Endothelial cell of umbilical vein (primary cell): ENCODE measurements around the gene PAM16. TPM values are rescaled to one million over a fixed set of nuclear protein-coding genes. Genes with fewer than 3 reads are reported as not detected.

ENCODE experiments used
- BruUV-seq: library from RNA; stranded (reverse); fragments of 400-500 nt; replicated peaks from 2 replicates; lab custom pipeline; 2021; lab: Mats Ljungman, UMichigan
- CTCF ChIA-PET: fragments of 300-600, 350-600 bp; sonication (Branson Sonifier 250); formaldehyde crosslinking; loops from one replicate; lab custom pipeline; 2021; ENCODE audit warnings: antibody characterized with exemption, inconsistent platforms; lab: Charles Lee
- POLR2A ChIA-PET: fragments of 300-600, 350-600 bp; sonication (Branson Sonifier 250); formaldehyde crosslinking; loops from one replicate; lab custom pipeline; 2021; ENCODE audit warnings: antibody characterized with exemption, inconsistent platforms; lab: Charles Lee
- DNase-seq: peaks from one replicate; pipeline ENCODE4 v3.0.0-alpha.2; 2011; ENCODE audit warnings: low read depth, low spot score
- FAIRE-seq: peaks from 2 replicates; lab custom pipeline; 2011; peaks lifted over from hg19 to GRCh38; lab: Jason Lieb, UNC
- H2AFZ ChIP-seq: 2 replicates; pipeline ENCODE4 v1.6.0; 2012; ENCODE audit warnings: low read depth, low read length, control low read depth, inconsistent platforms
- H3K27ac ChIP-seq: 2 replicates; pipeline ENCODE4 v1.5.1; 2011; ENCODE audit warnings: low read depth, mild to moderate bottlenecking, control low read depth, low read length, moderate library complexity; ENCODE audit not compliant: insufficient read depth
- H3K27me3 ChIP-seq, 2 experiments: 2 replicates each; pipeline versions ENCODE4 v1.6.0 to v1.6.1; 2011; ENCODE audit warnings: low read length in 2 of 2, mixed read lengths in 1 of 2; ENCODE audit not compliant: control insufficient read depth in 2 of 2, insufficient read depth in 2 of 2
- H3K36me3 ChIP-seq, 2 experiments: 2 replicates in 1 of 2; 3 replicates in 1 of 2; pipeline ENCODE4 v1.5.1; 2011; ENCODE audit warnings: low read length in 2 of 2, mild to moderate bottlenecking in 1 of 2, moderate library complexity in 1 of 2; ENCODE audit not compliant: control insufficient read depth in 2 of 2, insufficient read depth in 2 of 2; ENCODE audit errors: extremely low read depth in 1 of 2
- H3K4me1 ChIP-seq: 3 replicates; pipeline ENCODE4 v1.5.1; 2011; ENCODE audit warnings: mild to moderate bottlenecking, low read length; ENCODE audit not compliant: control insufficient read depth, insufficient read depth; ENCODE audit errors: extremely low read depth
- H3K4me2 ChIP-seq: 2 replicates; pipeline ENCODE4 v1.6.1; 2011; ENCODE audit warnings: low read length, control low read depth, mixed read lengths; ENCODE audit not compliant: insufficient read depth
- H3K4me3 ChIP-seq, 3 experiments: fragments of 200-600 bp in 1 of 3; sonication (generic), shearing (Covaris generic) in 1 of 3; replicated peaks in 1 of 3; 2 replicates each; pipeline ENCODE4 v1.5.1; 2011 to 2016; ENCODE audit warnings: control low read depth in 3 of 3, low read length in 3 of 3, mild to moderate bottlenecking in 2 of 3, inconsistent platforms in 1 of 3, low read depth in 1 of 3, moderate library complexity in 1 of 3; ENCODE audit not compliant: insufficient read depth in 1 of 3
- H3K79me2 ChIP-seq: 2 replicates; pipeline ENCODE4 v1.6.0; 2012; ENCODE audit warnings: low read length, inconsistent platforms; ENCODE audit not compliant: control insufficient read depth, insufficient read depth
- H3K9ac ChIP-seq: replicated peaks from 2 replicates; pipeline ENCODE3; 2011; ENCODE audit warnings: low read length, control low read depth; ENCODE audit not compliant: insufficient read depth; ENCODE audit errors: extremely low read depth
- H3K9me1 ChIP-seq: replicated peaks from 3 replicates; pipeline ENCODE4 v1.6.0; 2011; ENCODE audit warnings: mild to moderate bottlenecking, low read length; ENCODE audit not compliant: control insufficient read depth, insufficient read depth; ENCODE audit errors: extremely low read depth
- H3K9me3 ChIP-seq: replicated peaks from 2 replicates; pipeline ENCODE4 v1.5.1; 2012; ENCODE audit warnings: low read length, inconsistent platforms; ENCODE audit not compliant: control insufficient read depth, insufficient read depth
- H4K20me1 ChIP-seq: replicated peaks from 2 replicates; pipeline ENCODE3; 2011; ENCODE audit warnings: mild to moderate bottlenecking, low read length; ENCODE audit not compliant: control insufficient read depth, insufficient read depth; ENCODE audit errors: extremely low read depth
- CTCF ChIP-seq, 2 donors: IDR thresholded peaks; 1 replicate in 1 of 2; 2 replicates in 1 of 2; pipeline ENCODE4 v1.5.1; 2011; ENCODE audit warnings: low read length in 2 of 2, mild to moderate bottlenecking in 2 of 2, moderate library complexity in 2 of 2, control low read depth in 1 of 2, inconsistent platforms in 1 of 2, low read depth in 1 of 2; ENCODE audit not compliant: insufficient read depth in 1 of 2; ENCODE audit errors: extremely low read depth in 1 of 2
- EZH2 ChIP-seq: IDR thresholded peaks from 2 replicates; pipeline ENCODE4 v1.6.1; 2012; ENCODE audit warnings: borderline replicate concordance, low read depth, mild to moderate bottlenecking, moderate library complexity, low read length, inconsistent platforms; ENCODE audit not compliant: severe bottlenecking
- FOS ChIP-seq: IDR thresholded peaks from 2 replicates; pipeline ENCODE4 v1.6.1; 2011; ENCODE audit warnings: mild to moderate bottlenecking, low read length, moderate library complexity, borderline replicate concordance; ENCODE audit not compliant: insufficient read depth
- GATA2 ChIP-seq: IDR thresholded peaks from 2 replicates; pipeline ENCODE4 v1.7.0; 2011; ENCODE audit warnings: low read depth, mild to moderate bottlenecking, moderate library complexity, mixed read lengths, low read length; ENCODE audit not compliant: insufficient read length, insufficient read depth
- JUN ChIP-seq: IDR thresholded peaks from 2 replicates; pipeline ENCODE4 v1.6.1; 2011; ENCODE audit warnings: borderline replicate concordance, low read depth; ENCODE audit not compliant: insufficient read length, insufficient read depth
- MYC ChIP-seq: IDR thresholded peaks from one replicate; pipeline ENCODE4 v1.6.1; 2011; ENCODE audit warnings: mild to moderate bottlenecking, low read depth, low read length
- POLR2A ChIP-seq: IDR thresholded peaks from 2 replicates; pipeline ENCODE4 v1.6.1; 2012; ENCODE audit warnings: low read depth, mild to moderate bottlenecking, control low read depth, low read length
- POLR2AphosphoS5 ChIP-seq: IDR thresholded peaks from 2 replicates; pipeline ENCODE4 v1.6.1; 2012; ENCODE audit warnings: low read depth, mild to moderate bottlenecking, control low read depth, low read length, moderate library complexity; ENCODE audit not compliant: insufficient read depth
- dilution Hi-C: fragments of 300-500 bp; cut with MboI; formaldehyde crosslinking; loops from one replicate; pipeline ENCODE4 v1.15.0; 2019; ENCODE audit warnings: low sequenced_read_pairs; ENCODE audit not compliant: extremely low pct_ligation_motif_present
- intact Hi-C: fragments of 100-400 bp; cut with micrococcal nuclease; formaldehyde crosslinking; loops from one replicate; pipeline ENCODE4 v1.10.0; 2022
- polyA plus RNA-seq, 4 experiments: library from polyadenylated mRNA; depleted of rRNA in 3 of 4; stranded (reverse) in 3 of 4; unstranded in 1 of 4; fragments of >200 nt; gene quantifications; 2 replicates each; pipeline versions ENCODE4 v1.2.1 to v1.2.3, GENCODE V29; 2011 to 2012; ENCODE audit warnings: missing spikeins in 1 of 4
- total RNA-seq: library from RNA; stranded (reverse); gene quantifications from 2 replicates; pipeline ENCODE4 v1.2.3, GENCODE V29; 2021
- TF ChIP-seq, protein P1 (sequence below): IDR thresholded peaks from 2 replicates; pipeline ENCODE4 v1.6.1; 2011; ENCODE audit not compliant: insufficient read depth, insufficient read length

Gene PAM16
- total and polyA plus RNA-seq, 2 donors (not counting 3 experiments of a cell fraction or from before 2014, with no cell fraction given), result 40.0 to 67.2 TPM

DNA sequence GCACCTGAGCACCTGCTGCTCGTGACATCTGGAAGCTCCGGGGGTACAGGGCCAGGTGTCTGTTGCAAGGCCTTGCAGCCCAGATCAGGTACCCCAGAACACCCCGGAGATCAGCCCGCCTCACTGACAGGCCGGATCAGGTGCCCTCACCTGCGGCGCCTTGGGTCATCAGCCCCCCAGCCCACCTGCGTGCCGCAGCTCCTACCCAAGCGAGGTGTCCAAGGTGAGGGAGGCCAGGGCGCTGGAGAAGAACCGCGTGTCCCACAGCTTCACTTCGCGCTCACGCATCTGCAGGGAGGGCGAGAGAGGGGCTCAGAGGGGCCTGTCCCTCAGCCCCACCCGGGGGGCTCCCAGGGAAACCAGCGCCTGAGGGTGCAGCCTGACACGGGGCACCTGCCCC lies 36.7 kb upstream of the PAM16 start:
- FAIRE-seq, result no peak
- Histone ChIP-seq H2AFZ (no peak overlapping the region), H3K27ac (no peak overlapping the region), H3K36me3 (peaks cover 0 to 18% of the 10 kb centered on the region in 2 experiments), H3K4me3 (no peak overlapping the region), H3K9me1 (no peaks in the 10 kb centered on the region), H4K20me1 (no peaks in the 10 kb centered on the region), H3K9ac (no peak overlapping the region), H3K4me1 (peaks cover 22% of the 10 kb centered on the region), H3K79me2 (no peaks in the 10 kb centered on the region), H3K27me3 (no peaks in the 10 kb centered on the region), H3K9me3 (no peaks in the 10 kb centered on the region), H3K4me2 (no peak overlapping the region)
- POLR2A ChIA-PET, result no interaction called here
- dilution Hi-C loops, result no loop called here
- BruUV-seq, result no TSS peak
- no peak for DNase-seq
- intact Hi-C loops, result no loop called here
- CTCF ChIA-PET, result interaction anchor here (2.5 to 7.5 kb wide), 2 partner anchors 15 kb away, joined by 18 to 63 read pairs; no protein-coding TSS in a partner anchor
- TF ChIP-seq CTCF (IDR thresholded peaks at IDR 0.05; ENCODE audit: extremely low read depth in 1 of 2, insufficient read depth in 1 of 2, low read depth in 1 of 2, low read length in 2 of 2), result no peak
- no peak for TF ChIP-seq POLR2AphosphoS5
- no peak for TF ChIP-seq EZH2
- no peak for TF ChIP-seq MYC
- no peak for TF ChIP-seq POLR2A
- TF ChIP-seq, protein P1, sequence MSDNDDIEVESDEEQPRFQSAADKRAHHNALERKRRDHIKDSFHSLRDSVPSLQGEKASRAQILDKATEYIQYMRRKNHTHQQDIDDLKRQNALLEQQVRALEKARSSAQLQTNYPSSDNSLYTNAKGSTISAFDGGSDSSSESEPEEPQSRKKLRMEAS, result no peak
- TF ChIP-seq GATA2, result no peak
- TF ChIP-seq JUN, result no peak
- no peak for TF ChIP-seq FOS
